ENCODE results near the gene TMEM40. TPM values are rescaled to one million over a fixed set of nuclear protein-coding genes. Genes with fewer than 3 reads are reported as not detected.

The TMEM40 gene
- polyA plus RNA-seq, 12 donors = 9.7 to 30.7 (median 23.5) TPM; not detected in 1

DNA sequence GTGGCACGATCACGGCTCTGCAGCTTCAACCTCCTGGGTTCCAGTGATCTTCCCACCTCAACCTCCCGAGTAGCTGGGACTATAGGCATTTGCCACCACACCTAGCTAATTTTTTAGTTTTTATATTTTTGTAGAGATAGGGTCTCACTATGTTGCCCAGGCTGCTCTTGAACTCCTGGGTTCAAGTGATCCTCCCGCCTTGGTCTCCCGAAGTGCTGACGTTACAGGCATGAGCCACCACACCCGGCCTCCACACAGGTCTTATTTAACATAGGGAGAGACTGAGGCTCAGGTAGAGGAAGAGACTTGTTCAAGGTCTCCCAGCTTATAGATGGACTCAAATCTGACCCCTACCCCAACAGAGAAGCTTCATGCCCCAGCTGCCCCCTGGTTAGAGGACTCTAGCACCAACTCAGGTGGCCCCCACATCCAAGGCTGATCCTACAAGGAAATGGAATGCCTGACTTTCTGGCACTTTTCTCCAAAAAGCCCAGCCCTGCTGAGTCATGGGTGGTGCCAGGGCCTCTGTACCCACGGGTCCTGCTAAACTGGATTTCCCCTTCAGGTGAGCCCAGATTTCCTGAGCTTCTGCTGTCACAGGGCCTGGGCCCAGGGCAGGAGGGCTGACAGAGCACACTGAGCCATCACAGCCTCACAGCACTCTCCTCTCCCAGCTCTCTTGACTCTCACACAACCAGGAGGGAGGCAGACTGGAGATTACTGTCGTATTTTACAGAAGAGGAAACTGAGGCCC, 5.6 kb downstream of the TMEM40 start:
- no peak for DNase-seq

DNA sequence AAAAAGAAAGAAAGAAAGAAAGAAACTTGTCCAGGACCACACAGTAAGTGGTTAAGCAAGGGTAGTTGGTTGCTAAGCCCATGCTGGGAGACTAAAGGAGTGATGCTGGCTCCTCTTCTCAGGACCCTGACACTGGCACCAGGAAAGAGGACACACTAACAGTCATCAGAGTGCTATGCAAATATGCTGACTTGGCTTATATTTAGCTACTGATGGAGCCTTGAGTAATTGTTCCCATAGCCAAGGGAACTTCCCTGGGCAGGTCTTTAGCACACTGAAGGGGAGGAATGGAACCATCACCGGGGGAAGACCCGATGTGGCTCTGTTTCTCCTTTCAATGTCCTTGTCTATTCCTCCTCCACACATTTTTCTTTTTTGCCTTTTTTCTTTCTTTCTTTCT, 6.2 kb downstream of the TMEM40 start:
- DNase-seq = no peak

DNA sequence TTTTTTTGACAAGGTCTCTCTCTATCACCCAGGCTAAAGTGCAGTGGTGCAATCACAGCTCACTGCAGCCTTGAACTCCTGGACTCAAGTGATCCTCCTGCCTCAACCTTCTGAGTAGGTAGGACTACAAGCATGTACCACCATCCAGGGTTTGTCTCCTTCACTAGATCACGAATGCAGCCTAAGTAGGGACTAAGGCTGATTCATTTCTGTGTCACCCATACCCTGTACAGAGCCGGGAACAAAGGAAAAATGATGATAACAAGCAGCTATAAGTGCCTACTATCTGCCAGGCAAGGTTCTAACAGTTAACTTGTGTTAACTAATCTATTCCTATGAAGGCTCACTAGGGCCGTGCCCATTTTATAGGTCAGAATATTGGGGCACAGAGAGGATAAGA, 7.0 kb downstream of the TMEM40 start:
- DNase-seq = no peak

DNA sequence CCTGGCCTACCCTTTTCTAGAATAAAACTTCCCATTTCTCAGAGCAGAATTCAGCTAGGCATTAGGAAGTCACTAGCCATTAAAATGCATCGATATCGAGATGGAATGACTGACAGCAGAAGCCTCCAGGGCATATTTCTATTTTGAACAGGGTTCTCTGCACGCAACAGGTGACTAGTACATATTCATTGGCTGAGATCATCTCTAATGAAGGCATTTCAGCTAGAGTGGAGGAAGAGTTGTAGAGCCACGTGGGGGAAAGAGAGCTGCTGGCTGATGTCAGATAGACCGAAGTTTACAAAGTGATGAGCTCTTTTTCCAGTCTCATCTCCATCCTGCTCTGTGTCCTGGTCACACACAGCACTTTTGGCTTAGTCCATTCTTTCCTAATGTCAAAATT, 7.5 kb downstream of the TMEM40 start:
- no peak for DNase-seq

DNA sequence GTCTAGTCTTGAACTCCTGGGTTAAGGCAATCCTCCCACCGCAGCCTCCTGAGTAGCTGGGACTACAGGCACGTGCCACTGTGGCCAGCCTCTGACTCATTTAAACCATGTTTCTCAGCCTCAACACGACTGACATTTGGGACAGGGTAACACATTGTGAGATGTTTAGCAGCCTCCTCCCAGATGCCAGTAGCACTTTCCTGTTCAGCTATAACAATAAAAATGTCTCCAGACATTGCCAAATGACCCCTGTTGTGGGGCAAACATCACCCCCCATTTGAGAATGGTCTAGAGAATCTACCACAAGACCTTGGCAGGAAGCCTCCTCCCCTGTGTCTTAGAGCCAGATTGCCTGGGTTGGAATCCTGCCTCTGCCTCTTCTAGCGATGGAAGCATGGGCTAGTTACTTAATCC, 8.4 kb downstream of the TMEM40 start:
- DNase-seq = no peak

DNA sequence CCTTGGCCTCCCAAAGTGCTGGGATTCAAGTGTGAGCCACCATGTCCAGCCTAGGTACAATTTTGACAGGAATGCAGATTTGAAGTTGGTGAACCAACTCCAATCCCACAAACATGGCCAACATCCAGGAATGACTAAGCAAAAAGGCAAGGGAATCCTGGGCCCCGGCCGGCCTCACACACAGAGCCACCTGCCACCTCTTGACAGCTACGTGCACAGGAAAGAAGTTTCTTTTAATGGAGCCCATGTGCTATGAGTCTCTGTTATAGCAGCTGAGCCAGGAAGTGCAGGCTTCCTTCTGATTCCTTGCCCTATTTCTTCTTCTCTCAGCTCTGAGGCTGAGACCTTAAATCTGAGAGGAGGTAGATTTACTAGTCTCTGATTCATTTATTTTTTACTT, 8.8 kb downstream of the TMEM40 start:
- no peak for DNase-seq

DNA sequence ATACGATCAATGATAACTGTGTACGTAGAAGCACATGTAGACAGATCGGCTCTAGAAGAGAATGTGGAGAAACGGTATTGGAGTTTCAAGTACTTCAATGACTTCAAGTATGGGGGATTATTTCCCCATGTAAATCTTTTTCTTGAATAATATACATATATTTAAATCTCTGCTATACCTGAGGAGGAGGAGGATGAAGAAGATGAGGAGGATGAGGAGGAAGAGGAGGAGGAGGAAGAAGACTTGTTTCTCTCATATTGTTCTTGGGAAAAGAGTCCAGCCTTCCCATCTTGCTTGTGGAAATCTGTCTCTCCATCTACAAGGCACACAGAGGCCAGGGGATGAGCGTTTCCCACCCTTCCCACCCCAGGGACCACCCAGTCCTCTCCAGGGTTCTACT, 10.6 kb downstream of the TMEM40 start:
- no peak for DNase-seq

DNA sequence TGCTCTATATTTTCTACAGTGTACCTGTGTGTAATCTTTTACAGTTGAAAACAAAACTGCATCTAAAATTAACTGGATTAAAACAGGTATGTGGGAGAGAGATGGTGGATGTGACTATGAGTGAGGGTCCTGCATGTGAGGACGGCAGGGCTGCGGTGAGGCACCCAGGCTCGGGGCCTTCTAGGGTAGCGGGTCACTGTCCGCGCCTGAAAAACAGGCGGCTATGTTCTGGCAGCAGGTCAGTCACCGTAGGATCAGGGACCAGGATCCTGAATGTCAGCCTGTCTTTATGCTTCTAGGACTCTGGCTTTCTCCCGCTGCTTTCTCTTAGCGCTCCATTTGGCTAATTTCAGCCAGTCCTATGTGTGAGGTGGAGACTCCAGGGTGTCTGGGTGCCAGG, 12.6 kb downstream of the TMEM40 start:
- DNase-seq = no peak

DNA sequence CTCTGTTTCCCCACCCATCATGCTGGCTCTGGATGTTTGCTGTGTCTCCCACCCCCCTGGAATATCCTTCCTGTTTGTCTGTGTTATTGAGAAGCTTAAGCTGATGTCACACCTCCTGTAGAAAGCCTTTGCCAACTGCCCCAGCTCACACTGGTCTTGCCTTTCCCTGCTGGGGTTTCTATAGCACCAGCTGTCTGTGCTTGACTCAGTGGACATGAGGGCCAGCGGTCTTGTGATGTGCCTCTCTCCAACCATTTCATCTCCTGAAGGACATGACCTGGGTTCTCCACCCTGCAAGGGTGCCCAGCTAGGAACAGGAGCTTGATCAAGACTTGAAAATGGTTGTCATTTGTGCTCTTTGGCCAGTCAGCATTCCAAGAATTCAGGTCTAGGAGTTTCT, 14.7 kb downstream of the TMEM40 start:
- no peak for DNase-seq

DNA sequence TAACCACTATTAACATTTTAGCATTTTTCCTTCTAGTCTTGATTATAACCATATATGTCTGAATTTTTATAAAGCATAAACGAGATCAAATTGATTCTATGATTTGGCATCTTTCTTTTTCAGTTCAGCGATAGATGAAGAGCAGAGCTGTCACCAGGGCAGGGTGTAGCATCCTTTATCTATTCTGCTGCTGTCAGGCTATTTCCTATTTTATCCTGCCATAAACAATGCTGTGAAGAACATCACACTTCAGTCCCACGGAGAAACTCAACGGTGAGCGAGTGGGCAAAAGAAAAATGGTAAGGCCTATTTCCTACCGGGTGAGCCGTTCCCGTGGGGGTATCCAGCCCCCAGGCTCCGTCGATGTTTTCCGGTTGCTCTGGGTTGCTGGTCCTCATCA, 15.5 kb downstream of the TMEM40 start:
- DNase-seq = no peak

DNA sequence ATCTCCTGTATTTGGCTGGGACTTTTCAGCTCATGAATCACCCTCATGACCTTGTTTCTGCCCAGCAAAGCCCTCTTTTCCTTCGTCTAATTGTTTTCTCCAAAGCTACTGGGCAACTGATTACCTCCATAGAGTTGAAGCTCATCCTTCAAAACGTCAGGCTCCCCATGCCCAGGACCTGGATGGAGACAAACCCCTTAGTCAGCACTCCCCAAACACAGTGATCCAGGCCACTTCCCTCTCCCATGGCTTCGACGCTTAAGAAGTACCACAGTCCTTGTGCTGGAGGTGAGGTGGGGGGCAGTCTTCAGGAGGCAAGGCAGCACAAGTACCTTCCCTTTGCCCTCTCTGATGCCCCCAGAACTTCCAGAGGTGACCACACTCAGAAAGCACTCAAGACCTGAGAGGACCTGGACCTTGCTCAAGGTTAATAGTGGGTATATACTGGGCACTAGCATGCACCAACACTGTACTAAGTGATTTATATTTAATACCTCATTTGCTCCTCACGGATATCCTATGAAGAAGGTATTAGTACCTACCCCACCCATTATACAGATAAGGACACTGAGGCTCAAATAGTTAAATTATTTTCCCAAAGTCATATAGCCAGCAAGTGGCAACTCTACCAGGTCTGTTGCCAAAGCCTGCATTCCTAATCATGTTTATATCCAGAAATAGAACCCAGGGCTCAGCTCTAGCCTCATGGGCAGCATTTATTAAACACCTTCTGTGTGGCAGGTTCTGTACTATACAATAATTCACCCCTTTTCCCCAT, 16.5 kb downstream of the TMEM40 start:
- no peak for DNase-seq

DNA sequence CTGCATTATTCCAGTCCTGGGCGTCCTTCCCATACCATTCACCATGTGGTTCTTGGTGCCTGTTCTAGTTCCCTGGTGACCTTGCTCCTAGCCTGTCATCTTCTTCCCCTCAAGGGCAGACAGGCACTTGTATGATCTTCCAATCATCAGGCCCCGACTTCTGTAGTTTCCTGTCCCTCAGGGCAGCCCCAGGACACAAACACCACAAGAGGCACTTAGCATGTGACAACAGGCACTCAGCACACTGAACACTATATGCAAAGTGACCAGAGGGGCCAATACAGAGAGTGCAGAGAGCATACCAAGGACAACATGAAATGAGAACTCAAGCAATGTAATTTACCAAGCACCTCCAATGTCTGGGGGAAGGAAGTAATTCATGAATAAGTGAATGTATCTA, 17.9 kb downstream of the TMEM40 start:
- no peak for DNase-seq

DNA sequence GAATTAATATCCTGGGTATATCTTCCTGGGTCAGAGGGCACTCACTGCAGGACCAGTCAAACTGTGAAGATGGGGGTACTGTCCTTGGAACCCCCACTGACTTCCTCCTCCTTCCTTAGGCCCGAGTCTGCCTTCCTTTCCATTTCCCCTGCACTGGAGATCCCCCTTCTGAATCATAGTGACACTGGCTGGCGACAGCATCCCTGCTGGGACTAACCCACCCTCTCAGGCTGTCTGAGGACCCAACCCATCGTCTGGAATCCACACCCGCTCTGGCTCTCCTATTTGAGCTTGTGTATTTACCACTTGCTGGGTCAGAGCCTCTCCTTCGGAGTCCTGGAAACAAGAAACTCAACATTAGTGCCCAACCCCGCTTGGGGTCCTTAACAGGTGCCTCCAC, 21.2 kb downstream of the TMEM40 start:
- no peak for DNase-seq

DNA sequence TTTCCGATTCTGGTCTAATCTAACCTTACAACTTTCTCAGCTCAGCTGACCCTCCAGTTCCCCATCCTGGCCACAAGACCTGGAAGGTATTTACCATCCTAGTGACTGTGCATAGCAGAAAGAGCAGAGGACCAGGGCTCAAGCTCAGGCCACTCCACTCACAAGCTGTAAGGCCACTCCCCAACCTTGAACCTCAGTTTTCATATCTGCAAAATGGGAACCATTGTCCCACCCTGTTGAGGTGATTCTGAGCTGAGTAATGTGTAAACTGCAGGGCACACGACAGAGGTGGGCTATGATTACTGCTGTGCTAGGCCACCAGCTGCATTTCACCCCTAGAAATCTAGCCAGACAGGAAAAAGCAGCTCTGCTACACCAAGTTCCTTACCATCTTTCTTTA, 21.7 kb downstream of the TMEM40 start:
- DNase-seq = no peak

DNA sequence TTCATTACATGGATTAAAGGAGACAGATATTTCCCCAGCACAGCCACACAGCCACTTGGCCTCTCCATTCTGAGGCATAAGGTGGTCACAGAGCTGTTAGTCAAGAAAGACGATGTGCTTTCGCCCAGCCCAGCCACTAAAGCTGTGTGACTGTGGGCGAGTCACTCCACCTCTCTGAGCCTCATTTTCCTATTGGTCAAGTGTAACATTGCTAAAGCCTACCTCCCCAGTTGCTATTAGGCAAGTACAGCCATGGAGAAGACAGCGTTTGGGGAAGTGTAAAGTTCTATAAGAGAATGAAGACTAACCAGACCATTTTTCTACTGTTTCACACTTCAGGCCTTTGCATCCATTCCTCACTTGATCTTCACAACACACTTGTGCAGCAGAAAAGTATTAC, 24.1 kb downstream of the TMEM40 start:
- no peak for DNase-seq

DNA sequence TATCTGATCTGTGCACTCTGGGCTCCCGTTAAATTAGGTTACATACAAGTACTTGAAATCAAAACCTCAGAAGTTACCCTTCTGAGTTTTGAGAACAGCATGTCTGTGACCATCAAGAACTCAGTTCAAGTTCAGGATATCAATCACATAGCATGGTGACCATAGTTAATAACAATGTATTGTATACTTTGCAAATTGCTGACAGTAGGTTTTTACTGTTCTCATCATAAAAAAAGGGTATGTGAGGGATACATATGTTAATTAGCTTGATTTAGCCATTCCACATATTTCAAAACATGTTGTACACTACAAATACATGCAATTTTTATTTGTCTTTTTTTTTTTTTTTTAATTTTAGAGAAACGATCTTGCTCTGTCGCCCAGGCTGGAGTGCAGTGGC, 25.5 kb downstream of the TMEM40 start:
- DNase-seq = no peak

DNA sequence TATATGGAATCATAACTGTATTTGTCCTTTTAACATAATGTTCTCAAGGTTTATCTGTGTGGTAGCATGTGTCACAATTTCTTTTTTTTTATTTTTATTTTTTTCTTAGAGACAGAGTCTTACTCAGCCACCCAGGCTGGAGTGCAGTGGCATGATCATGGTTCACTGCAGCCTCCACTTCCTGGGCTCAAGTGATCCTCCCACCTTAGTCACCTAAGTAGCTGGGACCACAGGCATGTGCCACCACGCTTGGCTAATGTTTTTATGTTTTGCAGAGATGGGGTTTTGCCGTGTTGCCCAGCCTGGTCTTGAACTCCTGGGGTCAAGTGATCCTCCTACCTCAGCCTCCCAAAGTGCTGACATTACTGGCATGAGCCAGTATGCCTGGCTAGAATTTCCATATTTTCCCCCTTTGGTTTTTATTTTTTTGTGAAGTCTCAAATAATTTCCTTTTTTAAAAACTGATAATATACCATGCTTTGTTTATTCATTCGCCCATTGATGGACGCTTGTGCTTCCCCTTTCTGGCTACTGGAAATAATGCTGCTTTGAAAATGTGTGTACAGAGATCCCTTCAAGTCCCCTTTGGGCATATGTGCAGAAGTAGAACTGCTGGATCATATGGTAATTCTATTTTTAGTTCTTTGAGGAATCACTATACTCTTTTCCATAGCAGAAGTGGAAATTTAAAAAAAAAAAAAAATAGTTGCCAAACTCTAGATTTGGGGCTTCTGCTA, 28.4 kb downstream of the TMEM40 start:
- DNase-seq = no peak

DNA sequence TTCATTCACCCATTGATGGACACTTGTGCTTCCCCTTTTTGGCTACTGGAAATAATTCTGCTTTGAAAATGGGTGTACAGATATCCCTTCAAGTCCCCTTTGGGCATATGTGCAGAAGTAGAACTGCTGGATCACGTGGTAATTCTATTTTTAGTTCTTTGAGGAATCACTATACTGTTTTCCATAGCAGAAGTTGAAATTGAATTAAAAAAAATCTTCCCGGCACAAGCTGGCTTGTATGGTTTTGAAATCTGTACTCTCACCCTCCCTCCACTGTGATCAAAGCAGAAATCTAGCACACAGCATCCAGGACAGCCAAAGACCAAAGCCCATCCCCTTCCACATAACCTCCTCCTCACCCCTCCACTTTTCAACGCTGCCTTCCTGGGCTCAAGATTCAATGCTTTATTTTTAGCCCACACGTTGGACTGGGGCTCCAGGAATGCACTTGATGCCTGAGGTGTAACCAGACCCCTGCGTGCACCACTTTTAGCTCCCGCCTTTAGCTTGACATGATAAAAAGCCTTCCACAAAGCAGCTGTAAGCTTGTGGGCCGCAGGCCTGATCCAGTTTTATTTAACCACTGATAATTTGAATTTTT, 29.9 kb downstream of the TMEM40 start:
- peak; percentile 52 for DNase-seq

DNA sequence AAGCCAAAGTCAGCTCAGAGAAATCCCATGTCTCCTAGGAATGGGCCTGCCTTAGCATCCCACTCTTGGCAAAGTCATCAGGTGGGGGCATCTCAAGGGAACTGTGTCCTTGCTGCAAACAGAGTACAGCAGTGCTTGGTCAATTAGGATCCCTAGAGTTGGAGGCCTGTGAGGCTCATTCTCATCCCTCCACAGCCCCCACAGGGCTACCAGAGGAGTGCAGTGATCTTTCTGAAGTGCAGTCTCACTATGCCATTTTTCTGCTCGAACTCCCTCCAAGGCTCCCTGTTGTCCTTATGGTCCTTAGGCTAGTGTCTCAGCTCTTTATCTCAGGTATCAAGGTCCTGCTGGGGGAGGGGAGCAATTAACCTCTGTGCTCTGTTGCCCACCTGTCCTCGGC, 31.1 kb downstream of the TMEM40 start:
- DNase-seq = no peak

DNA sequence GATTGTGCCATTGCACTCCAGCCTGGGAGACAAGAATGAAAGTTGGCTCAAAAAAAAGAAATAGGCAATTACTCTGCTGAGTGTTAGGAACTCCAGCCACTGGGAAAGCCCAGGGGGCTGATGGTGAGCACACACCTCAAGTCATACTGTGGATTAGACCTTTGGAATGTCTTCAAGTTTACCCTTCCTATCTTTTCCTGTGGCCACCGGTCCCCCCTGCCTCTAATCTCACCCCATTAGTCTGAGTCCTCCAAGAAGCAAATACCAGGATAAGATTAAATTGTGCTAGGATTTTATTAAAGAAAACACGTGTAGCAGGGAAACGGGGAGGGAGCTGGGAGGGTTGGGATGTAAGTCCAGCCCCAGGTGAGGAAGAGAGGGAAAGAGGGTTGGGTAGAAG, 31.6 kb downstream of the TMEM40 start:
- no peak for DNase-seq

DNA sequence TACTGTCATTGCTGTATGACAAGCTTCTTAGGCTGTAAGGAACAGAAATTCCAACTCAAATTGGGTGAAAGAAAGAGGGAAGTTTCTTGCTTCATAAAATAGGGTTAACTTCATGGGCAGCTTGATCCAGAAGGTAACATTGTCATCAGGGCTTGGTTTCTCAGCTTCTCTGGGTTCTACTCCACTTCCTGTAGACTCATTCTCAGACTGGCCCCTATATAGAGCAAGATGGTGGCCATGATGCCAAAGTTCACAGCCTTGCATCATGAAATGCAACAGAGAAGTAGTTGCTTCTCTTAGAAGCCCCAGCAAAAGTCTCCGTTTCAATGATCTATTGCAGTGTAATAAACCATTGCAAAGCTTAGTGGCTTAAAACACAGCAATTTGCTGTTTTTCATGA, 33.6 kb downstream of the TMEM40 start:
- no peak for DNase-seq

DNA sequence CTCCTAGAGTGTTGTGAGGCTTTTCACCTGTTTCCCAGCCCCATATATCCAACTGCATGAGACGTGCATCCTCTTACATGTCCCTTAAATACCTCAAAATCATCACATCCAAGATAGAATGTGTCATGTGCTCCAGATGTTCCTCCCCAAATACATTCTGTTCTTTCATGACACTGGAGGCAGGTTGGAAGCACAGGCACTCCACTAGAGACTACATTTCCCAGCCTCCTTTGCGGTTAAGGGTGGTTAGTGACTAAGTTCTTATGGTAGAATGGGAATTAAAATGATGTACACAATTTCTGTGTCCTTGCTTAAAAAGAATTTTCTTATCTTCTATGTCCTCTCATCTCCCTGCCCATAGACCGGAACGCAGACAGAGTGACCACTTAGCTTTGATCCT, 34.3 kb downstream of the TMEM40 start:
- no peak for DNase-seq

All from muscle of arm (tissue), 12 donors.